GM21786 (cell line): ENCODE results near the gene FBXL14.

Experiments used
- ATAC-seq: cut with Tn5 transposase; IDR thresholded peaks from one replicate; pipeline ENCODE4 v1.9.1; 2021; ENCODE audit not compliant: unreplicated experiment

The FBXL14 gene, protein sequence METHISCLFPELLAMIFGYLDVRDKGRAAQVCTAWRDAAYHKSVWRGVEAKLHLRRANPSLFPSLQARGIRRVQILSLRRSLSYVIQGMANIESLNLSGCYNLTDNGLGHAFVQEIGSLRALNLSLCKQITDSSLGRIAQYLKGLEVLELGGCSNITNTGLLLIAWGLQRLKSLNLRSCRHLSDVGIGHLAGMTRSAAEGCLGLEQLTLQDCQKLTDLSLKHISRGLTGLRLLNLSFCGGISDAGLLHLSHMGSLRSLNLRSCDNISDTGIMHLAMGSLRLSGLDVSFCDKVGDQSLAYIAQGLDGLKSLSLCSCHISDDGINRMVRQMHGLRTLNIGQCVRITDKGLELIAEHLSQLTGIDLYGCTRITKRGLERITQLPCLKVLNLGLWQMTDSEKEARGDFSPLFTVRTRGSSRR

DNA sequence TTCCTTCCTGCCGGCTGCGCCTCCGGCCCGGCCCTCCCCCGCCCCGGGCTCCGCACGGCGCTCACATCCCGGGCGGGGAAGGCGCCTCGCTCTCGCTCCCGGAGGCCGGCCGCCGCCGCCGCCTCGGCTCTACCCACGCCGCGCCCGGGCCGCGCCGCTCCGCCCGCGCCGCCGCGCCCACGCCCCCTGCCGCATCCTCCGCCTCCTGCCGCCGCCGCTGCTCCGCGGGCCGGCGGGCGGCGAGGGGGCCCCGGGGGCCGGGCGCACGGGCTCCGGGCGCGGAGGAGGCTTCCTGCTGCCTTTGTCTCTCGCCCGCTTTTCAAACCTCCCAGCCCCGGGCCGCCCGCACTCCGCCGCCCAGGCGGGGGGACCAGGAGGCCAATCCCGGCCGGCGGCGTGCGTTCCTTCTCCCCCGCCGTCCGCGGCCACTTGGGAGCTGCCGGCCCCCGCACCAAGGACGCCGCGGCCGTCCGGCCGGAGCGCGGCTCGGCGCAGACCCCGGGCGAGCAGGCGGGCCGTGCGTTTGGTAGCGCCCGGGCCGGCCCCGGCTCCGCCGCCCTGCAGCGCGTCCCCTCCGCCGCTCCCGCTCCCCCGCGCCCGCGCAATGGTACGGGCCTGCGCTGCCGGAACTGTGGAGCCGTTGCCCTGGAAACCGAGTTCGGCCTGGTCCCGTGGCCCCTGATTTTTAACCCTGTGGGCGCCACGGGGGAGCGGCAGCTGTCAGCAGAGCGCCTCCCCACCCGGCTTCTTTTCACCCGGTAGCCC, at the start of gene FBXL14:
Gene FBXL14 (minus strand): TSS at position 321 of the 765 bp plus-strand sequence. CDS start 515 bp downstream, outside the sequence.
- peak; percentile 49 for ATAC-seq

- no peak for ATAC-seq
Measured at GRCh38 chr12:1643905-1644533, 49.6 kb upstream of the FBXL14 start.

- no peak for ATAC-seq
Measured at GRCh38 chr12:1643043-1643442, 48.7 kb upstream of the FBXL14 start.

- ATAC-seq = no peak
Measured at GRCh38 chr12:1642513-1642912, 48.1 kb upstream of the FBXL14 start.

DNA sequence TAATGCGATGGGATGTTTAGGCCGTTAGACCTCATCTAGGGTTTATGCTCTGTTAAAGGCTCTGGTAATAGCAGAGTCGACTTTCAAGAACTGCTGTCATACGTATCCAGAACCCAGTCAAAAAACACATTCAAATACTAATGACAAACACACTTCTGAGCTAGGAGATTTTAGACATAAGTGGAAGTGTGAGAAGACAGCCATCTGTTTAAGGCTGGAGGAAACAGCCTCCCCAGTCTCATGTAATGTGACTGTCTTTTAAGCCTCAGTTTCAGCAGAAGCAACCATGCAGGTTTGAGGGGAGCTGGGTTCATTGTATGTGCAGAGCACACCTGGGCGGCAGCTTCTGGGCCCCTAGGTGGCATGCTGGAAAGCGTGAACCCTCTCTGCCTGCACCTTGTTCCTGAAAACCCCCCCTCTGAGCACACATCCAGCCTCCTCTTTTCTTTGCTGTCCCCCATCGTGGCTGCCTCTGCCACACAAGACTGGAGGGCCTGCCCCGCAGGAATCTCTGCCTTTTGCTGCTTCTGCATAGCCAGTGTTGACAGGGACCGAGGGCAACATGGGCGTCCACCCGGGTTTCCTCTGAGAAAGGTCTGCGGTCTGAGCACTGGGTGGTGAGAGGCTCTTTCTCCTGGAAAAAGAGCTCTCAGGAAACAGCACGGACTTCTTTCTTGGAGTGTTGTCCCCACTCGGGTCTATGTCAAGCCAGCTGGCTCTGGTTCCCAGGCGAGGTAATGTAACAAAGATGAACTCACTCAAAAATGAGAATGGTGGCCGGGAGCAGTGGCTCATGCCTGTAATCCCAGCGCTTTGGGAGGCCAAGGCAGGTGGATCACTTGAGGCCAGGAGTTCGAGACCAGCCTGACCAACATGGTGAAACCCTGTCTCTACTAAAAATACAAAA, 46.2 kb upstream of the FBXL14 start:
- no peak for ATAC-seq

- ATAC-seq = no peak
Measured at GRCh38 chr12:1639538-1639937, 45.2 kb upstream of the FBXL14 start.

DNA sequence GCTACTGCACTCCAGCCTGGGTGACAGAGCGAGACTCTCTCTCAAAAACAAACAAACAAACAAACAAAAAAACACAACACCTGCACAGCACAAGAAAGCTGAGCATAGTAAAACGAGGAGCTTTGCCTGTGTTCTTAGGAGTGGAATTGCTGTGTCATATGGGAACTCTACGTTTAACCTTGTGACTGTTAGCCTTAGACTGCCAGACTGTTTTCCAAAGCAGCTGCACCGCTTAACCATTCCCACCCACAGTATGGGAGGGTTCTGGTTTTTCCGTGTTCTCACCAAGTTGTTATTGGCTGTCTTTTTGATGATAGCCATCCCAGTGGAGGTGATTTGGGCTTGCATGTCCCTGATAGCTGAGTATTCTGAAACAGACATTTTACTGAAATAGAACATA, 43.8 kb upstream of the FBXL14 start:
- ATAC-seq = no peak

DNA sequence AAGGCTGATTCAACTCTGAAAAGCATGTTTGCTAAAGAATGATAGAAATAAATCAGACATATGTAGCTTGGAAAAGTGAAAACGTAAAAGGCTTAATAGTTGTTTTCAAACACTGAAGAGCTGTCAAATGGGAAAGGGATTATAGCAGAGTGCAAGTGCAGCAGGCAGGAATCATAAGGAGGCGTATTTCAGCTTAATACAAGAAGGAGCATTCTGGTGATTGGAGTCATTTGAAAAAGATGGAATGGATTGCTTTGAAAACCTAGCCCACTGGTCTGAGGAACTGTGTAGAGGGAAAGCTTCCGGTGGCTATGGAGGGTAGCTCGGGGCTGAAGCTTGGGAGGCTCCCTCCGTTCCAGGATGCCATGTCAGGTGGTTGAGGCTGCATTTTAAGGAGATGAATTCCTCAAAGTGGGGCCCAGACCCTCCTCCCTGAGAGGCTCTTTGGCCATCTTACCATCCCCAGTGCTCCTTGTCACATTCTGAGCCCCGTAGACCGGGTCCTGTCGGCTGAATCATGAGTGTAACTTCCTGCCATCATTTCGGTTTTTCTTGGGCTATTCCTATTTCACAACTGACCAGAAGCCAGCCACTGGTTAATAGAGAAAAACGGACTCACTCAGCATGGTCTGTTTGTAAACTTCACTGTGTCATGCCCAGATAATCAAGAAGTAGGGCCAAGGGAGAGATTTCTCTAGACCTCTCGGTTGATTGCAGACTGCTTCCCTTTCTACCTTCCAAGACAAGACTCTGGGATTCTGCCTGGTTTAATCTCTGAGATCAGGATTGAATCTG, 41.1 kb upstream of the FBXL14 start:
- ATAC-seq = no peak

GRCh38 chr12:1634590-1635191, 40.3 kb upstream of the FBXL14 start:
- ATAC-seq = no peak

- ATAC-seq = no peak
Measured at GRCh38 chr12:1634149-1634548, 39.8 kb upstream of the FBXL14 start.

- ATAC-seq = no peak
Measured at GRCh38 chr12:1633459-1633858, 39.1 kb upstream of the FBXL14 start.

GRCh38 chr12:1632702-1633101, 38.3 kb upstream of the FBXL14 start:
- no peak for ATAC-seq

- no peak for ATAC-seq
Measured at GRCh38 chr12:1630827-1631591, 36.6 kb upstream of the FBXL14 start.

- ATAC-seq = no peak
Measured at GRCh38 chr12:1630133-1630826, 35.9 kb upstream of the FBXL14 start.

GRCh38 chr12:1629338-1630132, 35.2 kb upstream of the FBXL14 start:
- no peak for ATAC-seq

DNA sequence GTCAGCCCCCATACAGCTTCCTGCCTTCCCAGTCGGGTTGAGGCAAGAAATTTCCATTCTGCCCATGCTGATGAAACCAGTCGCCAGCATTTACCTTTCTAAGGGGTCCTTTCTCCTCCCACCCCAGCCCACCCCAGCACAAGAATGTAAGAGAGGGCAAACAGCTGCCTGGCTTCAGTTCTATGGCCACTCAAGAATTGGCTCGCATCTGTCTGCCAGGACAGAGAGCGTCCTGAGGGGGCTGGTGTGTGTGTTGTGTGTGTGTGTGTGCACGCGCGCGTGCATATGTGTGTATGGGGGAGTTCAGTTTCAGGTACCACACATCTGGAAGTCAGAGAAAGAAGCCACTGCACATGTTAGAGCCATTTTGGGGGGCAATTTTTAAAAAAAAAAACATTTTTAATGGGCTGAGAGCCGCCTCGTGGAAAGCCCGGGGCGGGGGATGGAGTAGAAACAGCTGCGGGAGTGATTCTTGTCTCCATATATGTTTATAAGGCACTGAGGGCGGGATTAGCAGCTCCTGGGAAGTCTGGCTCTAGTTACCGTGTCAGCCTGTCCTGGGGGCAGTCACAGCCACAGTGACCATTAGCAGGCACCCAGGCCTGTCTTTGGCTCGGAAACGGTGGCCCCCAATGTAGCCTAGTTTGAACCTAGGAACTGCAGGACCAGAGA, 34.4 kb upstream of the FBXL14 start, which contains the start of gene WNT5B:
Gene WNT5B (plus strand): TSS at position 566 of the 672 bp plus-strand sequence. CDS start 2,124 bp downstream, outside the sequence.
- ATAC-seq = no peak

DNA sequence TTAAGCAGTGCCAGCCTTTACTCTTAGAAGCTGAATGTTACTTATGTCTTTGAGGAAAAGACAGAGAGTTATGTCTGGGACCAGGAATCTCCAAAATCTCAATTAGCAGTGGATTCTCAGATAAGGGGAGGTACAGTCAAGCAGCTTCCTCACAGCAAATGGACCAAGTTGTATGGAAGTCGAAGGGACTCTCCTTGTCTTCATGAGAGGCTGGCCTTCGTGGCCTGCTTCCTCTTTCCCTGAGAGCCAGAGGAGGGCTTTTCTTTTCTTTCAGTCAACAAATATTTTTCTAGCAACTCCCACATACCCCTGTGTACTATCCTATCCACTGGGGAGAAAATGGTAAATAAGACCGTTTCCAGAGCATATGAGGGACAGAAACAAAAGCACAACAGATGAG, 28.0 kb upstream of the FBXL14 start:
- ATAC-seq = no peak
